Measurements from ENCODE around the gene POLR1F.

DNA sequence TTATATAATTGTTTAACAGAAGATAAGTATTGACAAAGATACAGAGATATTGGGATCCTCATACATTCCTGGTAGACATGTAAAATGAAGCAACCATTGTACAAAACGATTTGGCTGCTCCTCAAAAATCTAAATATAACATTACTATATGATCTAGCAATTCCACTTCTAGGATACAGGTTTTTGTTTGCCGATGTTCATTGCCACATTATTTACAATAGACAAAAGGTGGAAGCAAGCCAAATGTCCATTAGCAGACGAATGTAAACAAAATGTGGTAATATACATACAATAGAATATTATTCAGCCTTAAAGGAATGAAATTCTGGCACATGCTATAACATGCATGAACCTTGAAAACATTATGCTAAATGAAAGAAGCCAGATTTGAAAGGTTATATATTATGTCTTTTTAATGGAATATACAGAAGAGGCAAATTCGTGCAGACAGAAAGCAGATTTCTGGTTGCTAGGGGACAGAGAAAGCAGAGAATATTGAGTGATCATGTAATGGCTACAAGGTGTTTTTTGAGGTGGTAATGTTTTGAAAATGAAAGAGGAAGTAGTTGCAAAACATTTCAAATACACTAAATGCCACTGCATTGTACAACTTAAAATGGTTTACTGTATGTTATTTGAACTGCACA is 44.9 kb downstream of the POLR1F start:
- TF ChIP-seq JUND (IDR thresholded peaks at IDR 0.05), result no peak
- TF ChIP-seq, protein P1, sequence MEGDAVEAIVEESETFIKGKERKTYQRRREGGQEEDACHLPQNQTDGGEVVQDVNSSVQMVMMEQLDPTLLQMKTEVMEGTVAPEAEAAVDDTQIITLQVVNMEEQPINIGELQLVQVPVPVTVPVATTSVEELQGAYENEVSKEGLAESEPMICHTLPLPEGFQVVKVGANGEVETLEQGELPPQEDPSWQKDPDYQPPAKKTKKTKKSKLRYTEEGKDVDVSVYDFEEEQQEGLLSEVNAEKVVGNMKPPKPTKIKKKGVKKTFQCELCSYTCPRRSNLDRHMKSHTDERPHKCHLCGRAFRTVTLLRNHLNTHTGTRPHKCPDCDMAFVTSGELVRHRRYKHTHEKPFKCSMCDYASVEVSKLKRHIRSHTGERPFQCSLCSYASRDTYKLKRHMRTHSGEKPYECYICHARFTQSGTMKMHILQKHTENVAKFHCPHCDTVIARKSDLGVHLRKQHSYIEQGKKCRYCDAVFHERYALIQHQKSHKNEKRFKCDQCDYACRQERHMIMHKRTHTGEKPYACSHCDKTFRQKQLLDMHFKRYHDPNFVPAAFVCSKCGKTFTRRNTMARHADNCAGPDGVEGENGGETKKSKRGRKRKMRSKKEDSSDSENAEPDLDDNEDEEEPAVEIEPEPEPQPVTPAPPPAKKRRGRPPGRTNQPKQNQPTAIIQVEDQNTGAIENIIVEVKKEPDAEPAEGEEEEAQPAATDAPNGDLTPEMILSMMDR (IDR thresholded peaks at IDR 0.05; ENCODE audit: low read depth, low read length, missing input control), result no peak
- TF ChIP-seq RAD21 (IDR thresholded peaks at IDR 0.05), result no peak
- TF ChIP-seq YY1 (IDR thresholded peaks at IDR 0.05), result no peak
- TF ChIP-seq, protein P2, sequence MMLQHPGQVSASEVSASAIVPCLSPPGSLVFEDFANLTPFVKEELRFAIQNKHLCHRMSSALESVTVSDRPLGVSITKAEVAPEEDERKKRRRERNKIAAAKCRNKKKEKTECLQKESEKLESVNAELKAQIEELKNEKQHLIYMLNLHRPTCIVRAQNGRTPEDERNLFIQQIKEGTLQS (IDR thresholded peaks at IDR 0.05), result no peak
- TF ChIP-seq, protein P3, sequence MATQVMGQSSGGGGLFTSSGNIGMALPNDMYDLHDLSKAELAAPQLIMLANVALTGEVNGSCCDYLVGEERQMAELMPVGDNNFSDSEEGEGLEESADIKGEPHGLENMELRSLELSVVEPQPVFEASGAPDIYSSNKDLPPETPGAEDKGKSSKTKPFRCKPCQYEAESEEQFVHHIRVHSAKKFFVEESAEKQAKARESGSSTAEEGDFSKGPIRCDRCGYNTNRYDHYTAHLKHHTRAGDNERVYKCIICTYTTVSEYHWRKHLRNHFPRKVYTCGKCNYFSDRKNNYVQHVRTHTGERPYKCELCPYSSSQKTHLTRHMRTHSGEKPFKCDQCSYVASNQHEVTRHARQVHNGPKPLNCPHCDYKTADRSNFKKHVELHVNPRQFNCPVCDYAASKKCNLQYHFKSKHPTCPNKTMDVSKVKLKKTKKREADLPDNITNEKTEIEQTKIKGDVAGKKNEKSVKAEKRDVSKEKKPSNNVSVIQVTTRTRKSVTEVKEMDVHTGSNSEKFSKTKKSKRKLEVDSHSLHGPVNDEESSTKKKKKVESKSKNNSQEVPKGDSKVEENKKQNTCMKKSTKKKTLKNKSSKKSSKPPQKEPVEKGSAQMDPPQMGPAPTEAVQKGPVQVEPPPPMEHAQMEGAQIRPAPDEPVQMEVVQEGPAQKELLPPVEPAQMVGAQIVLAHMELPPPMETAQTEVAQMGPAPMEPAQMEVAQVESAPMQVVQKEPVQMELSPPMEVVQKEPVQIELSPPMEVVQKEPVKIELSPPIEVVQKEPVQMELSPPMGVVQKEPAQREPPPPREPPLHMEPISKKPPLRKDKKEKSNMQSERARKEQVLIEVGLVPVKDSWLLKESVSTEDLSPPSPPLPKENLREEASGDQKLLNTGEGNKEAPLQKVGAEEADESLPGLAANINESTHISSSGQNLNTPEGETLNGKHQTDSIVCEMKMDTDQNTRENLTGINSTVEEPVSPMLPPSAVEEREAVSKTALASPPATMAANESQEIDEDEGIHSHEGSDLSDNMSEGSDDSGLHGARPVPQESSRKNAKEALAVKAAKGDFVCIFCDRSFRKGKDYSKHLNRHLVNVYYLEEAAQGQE (IDR thresholded peaks at IDR 0.05), result no peak
- TF ChIP-seq HNF4G (IDR thresholded peaks at IDR 0.05), result no peak
- no peak for TF ChIP-seq FOXA1 (IDR thresholded peaks at IDR 0.05)
- no peak for TF ChIP-seq GABPA (IDR thresholded peaks at IDR 0.05 in 1 of 2, conservative IDR thresholded peaks at IDR 0.05 in 1 of 2)

Data from liver (tissue), 3 donors.